SH-SY5Y (cell line): ENCODE results near the gene GBGT1.

ENCODE experiments used
- GATA2 ChIP-seq: IDR thresholded peaks from 2 replicates; pipeline ENCODE4 v1.6.1; 2011; ENCODE audit warnings: mild to moderate bottlenecking, low read depth, low read length
- GATA3 ChIP-seq: IDR thresholded peaks from 2 replicates; pipeline ENCODE4 v1.6.1; 2011; ENCODE audit warnings: low read depth, mild to moderate bottlenecking, low read length, moderate library complexity

The GBGT1 gene

DNA sequence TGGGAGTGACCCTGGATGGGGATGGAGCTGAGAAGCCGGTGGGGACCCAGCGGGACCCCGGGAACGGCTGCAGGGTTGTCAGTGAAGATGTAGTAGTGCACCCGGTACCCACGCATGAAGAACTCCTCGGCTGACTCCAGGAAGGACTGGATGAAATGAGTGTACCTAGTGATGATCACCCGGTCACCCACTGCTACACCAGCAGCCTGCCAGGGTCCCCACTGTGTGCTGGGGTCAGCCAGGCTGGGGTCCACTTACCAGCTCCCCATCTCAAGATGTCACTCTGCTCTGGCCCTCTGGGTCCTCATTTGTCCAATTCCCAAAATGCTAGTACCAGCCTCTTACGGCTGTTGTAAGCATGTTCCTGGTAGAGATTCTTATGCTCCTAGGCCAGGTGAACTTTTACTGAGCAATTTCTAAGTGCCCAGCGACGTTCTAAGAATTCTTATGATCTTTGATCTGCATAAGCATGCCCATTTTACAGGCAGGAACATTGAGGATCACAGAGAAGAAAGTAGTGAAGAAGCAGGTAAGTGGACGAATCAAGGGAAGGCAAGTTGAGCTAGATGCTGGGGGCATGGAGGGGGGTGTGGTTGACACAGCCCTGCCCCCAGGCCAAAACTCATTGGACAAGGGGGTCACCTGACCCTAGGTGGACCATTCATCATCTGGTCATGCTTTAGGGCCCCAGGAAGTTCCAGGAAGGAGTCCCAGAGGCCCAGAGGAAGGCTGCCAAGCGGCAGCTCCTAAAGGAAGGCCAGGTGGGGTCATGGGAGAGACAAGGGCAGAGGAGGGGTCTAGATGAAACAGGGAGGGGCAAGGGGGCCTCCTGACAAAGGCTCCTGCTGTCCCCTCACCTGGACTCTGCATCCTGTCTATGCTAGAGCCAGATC, 9.4 kb downstream of the GBGT1 start:
- TF ChIP-seq GATA3 = no peak
- TF ChIP-seq GATA2 = no peak

DNA sequence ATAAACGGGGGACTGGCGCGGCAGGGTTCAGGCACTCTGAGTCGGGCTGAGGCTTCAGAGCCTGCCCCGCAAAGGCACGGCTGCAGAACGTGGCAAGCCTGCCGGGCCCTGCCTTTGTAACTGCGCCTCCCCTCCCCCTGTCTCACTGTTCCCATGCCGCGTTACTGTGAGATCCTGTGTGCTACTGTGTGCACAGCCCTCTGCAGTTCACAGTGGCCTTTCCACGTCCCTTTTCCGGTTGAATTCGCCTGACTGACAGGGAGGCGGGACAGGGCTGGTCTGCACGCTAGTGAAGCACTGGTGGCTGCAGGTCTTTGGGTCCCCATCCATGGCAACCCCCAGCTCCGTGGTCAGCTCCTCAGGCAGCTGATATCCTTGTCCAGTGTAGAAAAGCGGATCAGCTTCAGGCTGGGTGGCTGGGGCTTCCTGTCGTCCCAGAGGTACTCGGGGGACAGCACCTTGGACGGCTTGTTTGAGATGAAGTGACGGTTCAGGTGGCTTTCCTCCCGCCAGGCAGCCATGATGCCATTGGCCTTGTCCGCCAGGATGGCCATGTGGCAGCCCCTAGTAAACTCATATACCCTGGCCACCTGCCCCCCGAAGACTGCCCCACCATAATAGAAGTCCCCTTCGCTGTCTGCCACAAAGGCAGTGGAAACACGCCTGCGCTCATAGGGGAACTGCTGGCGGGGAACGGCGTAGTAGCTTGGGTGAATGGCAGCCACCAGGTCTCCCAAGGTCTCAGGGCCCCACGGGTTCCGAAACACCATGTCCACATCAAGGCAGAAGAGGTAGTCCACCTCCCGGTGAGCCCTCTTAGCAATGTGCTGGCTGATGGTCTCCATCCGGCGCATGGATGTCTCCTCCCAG, 10.3 kb downstream of the GBGT1 start:
- TF ChIP-seq GATA3 (no peak), GATA2 (no peak)

DNA sequence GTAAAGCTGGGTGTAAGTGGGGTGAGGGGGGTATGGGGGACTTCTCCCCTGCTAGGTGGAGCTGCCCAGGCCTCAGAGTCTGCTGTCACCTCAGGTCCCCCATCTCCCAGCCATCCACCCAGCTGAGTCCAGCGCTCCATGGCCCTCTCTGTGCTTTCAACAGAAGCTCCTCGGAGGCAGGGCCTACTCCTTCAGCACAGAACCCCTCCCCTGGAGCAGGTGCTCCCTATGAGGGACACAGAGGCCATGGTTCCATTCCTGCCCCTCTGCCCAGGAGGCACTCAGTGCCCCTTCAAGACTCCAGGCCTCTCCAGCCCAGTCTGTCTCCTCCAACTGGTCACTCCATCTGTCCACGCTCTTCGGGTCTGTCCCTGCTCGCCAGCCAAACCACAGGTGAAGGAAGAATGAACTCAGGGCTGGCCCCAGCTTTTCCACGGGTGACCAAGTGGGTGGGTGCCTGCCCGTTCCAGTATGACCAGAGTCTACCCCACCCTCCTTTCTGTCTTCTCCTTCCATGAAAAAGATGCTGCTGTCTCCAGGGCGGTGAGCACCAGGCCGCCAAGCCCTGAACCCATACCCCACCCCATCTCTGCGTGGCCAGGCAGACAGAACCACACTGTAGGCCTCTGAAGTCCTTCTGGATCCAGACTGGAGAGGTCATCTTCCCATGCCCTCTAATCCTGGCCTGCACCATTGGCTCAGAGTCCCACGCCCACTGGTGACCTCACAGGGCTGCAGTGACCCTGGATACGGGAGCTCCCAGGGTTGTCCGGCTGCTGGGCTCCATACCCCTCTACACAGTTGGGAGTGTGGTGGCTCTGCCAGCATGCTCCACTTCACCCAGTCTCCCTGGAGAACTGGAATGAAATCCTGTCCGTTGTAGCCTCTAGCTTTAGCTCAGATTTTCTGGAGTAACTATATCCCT, 11.9 kb downstream of the GBGT1 start:
- TF ChIP-seq GATA2 (no peak), GATA3 (no peak)

DNA sequence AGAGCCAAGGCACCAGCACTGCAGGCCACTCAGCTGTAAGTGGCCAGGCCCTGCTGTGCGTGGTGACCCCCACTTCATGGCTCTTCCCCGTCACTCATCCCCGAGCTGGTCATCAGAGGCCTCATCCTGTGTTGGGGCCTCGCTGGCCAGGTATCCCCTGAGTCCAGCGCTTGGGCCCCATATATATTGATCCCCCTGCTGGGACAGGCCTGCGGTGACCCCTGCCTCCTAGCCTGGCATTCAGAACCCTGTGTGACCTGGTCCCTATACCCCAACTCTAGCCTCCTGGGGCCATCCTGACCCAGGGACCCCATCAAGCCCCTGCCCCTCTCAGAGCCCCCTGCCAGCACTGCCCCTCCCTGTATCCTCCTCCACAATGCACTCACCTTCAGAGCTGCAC, 12.7 kb downstream of the GBGT1 start:
- TF ChIP-seq GATA3 = no peak
- no peak for TF ChIP-seq GATA2

DNA sequence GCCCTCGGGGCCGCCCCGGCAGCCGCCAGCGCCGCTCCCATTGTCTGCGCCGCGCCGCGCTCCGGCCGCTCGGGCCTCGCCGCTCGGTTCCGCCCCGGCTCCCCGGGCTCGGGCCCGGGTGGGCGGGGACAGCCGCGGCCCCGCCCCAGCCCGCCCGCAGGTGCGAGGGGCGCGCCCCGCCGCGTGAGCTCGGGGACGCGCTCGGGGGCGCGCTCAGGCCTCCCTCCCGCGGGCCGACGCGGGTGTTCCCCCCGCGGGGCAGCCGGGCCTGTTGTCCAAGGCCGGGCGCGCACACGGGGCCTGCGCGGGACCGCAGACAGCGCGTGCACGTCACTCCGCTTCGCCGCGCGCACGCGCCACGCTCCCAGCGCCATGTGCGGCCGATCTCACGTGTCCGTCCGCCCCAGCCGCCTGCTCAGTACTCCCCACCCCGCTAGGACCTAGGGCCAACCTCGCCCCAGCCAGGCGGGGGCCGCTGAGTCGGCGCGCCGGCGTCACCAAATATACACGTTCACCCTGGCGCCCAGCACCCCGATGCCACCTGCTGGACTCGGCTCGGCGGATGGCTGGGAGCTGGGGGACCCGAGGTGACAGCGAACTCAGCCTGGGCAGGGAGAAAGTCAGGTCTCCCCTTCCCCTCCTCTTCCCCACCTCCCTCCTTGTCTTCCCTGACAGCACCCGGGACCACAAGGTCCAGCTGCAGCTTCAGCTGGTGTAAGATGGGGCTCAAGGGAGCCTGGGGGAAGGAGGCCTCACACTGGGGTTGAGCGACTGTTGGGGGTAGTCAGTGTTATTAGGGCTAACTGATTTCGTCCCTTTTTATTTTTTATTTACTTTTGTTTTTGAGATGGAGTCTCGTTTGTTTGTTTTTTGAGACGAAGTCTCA, 14.3 kb downstream of the GBGT1 start:
- no peak for TF ChIP-seq GATA2
- no peak for TF ChIP-seq GATA3

DNA sequence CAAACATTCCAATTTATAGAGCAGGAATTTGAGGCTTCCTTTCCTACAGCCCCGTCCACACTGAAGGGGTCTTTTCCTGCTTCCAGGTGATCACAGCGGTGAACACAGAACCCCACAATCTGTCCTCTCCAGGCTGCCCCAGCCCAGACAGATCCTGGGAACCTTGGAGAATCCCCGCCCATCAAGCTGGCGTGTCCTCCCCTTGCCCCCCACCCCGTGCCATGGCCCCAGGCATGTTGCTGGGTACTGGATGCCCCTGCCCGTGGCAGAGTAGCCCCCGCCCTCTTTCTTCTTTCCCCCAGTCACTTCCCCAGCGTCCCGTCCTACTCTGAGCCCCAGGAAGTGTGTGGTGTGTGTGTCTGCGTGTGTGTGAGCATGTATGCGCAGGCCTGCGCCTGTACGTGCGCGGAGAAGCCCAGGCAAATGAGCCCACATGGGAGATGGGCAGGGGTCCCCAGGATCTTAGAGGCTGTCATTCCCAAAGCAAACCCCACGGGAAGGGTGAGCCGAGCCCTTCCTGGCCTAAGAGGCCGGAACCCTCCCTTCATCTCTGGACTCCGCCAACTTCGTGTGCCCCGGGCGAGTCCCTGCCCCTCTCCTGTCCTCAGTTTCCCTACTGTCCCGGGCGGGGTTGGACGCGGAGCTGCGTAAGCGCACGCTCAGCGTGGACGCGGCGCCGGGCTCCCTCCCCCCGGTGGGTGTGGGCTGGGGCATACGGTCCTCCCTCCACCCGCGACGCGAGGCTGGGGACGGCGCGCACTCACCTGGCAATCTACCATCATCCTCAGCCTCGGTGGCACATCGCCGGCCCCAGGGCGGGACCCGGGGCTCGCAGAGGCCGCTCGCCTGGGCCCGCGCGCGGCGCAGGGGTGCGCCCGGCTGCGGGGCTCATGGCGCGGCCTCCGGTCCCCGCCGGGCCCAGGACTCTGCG, 15.2 kb downstream of the GBGT1 start:
- TF ChIP-seq GATA3 = no peak
- no peak for TF ChIP-seq GATA2

DNA sequence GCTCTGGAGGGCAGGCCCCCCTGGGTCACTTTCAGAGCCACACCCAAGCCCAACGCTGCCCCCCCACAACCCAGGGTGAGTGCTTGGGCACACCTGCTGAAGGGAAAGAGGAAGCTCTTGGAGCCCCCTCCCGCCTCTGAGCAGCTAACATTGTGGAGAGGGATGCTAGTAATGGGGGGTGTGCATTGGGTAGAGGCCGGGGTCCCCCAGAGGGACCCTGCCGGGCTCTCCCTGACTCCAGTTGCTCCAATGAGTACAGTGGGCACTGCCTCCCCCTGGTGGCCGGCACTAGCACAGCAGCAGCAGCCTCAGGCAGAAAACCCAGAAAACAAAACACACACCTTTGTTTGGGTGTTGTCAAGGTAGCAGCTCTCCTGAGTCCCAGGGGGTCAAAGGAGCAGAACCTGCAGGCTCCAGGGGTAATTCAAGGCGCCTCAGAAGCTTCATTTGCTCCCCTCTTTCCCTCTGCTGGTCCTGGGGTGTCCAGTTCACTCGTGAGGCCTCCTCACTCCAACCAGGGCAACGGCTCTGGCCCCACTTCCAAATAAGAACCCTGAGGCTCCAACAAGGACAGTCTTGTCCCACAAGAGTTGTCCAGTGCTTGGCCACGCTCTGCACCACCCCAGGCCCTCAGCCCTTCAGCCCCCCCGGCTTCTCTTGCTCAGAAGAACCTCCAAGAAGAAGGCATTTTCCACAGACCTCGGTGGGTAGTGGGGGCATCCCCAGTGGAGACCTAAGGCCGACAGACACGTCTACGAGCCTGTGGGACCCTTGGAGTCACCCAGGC, 16.1 kb downstream of the GBGT1 start:
- TF ChIP-seq GATA3 (no peak), GATA2 (no peak)

DNA sequence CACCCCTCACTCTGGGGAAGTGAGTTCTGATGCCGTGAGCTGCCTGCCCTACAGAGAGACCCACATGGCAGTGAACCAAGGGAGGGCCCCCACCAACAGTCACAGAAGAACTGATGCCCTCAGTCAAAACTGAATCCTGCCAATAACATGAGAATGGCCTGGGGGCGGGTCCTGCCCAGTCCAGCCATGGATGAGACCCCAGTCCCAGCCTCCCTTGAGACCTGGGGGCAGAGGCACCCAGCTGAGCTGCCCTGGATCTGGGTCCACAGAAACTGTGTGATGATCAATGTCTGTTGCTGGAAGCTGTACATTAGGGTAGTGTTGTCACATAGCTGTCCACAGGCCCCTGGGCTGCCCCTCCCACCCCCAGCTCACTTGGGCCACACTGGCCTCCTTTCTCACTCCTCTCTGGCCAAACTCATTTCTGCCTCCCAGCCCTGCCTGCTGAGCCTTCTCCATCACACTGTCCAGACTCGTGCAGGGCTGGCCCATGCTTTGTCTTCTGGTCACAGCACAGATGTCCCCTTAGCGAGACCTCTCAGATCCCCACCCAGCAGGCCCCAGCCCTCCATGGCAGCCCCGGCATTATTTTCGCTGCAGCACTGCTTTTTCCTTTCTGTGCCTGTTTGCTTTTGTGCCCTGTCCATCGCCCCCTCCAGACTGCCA, 16.8 kb downstream of the GBGT1 start:
- TF ChIP-seq GATA3 (no peak), GATA2 (no peak)

DNA sequence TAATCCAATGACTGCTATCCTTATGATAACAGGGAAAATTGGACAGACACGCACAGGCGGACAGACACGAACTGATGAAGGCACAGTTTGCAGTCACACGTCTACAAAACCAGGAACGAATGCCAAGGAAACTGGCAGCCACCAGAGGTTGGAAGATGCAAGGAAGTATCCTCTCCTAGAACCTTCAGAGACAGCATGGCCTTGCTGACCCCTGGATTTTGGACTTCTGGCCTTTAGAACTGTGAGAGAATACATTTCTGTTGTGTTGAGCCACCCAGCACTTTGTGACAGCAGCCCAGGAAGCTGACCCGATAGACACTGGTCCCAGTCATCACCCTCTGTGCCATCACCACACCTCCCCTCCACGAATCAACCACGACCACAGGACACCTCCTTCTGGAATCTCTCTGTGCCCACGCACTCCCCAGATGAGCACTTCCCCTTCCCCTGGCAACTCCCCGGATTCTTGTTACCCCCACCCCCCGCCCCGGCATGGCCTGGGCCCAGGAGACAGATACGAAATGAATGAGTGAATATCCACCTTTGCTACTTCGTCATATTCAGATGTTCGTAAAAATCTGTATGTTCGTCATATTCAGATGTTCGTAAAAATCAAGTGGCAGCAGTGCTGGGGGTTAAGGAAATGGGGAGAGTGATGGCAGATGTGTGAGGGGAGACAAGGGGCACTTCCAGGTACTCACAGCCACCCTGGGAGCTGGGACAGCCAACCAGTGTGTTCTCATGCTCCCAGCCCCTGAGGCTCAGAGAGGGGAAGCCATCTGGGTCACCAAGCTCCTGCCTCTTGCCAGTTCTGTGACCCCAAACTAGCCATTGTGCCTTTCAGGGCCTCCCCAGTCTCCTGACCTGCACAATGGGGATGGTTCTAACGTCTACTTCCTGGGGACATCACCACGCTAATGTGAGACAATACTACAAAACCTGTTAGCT, 18.5 kb downstream of the GBGT1 start:
- TF ChIP-seq GATA2 (no peak), GATA3 (no peak)
